ENCODE measurements around the gene AP3D1.

The AP3D1 gene

DNA sequence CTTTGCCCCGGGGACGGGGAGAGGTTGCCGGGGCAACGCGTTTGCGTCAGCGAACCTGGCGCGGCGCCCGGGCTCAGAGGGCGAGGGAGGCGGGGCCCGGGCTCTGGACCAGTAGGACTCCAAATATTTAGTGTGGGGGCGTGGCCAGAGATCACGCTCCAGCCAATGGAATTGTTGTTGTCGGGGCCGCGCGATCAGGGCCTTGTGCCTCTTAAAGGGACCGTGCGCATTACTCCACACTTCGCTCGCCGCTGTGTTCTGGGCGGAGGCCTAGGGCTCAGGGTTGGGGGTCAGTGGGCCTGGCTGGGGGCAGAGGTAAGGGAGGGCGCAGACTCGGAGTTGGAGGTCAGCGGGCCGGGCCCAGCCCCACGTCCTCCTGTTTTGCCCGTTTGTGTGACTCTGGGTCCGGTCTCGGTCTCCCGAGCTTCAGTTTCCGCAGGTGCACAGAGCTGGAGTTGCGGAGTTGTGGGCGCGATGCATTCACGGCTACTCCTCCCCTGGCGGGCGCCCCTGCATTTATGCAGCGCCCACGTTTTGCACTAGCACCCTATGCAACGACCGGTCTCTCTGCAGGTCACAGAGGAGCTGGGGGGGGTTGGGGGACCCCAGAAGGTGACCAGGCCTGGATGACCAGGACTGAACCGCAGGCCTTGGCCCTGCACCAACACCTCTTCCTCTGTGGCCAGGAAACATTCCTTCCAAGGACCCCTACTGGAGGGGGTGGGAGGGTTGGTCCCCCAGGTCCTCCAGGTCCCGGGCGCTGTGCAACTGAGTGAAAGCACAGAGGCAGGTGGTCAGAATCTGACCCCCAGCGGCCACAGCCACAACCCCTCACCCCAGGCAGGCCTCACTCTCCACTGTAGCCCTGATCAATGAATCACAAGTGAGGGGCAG lies 89.6 kb downstream of the AP3D1 start:
- peak; percentile 98 for DNase-seq (ENCODE audit: low read depth)

DNA sequence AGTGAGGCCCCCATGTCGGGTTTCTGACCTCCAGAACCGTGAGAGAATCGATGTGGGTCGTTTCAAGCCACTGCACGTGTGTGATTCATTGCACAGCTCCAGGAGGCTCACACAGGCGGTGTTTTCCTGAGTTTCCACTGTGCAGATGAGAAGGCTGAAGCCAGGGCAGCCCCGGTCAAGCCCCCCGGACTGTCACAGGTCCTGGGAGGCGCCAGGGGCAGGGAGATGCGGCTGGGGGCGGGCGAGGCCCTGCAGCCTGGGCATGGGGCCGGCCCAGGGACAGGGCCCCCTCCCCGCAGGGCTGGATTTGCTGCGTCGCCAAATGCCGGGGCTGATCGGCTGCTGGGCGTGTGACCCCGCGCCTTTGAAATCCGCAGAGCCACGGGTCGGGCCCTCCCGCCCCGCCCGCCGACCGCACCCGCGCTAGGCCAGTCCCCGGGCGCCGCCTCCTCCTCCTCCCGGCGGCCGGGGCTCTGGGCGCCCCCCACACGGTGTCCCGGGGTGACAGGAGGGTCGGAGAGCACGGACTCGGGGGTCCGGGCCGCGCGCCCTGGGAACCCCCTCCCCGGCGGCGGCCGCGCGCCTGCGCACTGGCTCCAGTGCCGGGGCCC lies 90.4 kb downstream of the AP3D1 start:
- DNase-seq (ENCODE audit: low read depth): no peak

DNA sequence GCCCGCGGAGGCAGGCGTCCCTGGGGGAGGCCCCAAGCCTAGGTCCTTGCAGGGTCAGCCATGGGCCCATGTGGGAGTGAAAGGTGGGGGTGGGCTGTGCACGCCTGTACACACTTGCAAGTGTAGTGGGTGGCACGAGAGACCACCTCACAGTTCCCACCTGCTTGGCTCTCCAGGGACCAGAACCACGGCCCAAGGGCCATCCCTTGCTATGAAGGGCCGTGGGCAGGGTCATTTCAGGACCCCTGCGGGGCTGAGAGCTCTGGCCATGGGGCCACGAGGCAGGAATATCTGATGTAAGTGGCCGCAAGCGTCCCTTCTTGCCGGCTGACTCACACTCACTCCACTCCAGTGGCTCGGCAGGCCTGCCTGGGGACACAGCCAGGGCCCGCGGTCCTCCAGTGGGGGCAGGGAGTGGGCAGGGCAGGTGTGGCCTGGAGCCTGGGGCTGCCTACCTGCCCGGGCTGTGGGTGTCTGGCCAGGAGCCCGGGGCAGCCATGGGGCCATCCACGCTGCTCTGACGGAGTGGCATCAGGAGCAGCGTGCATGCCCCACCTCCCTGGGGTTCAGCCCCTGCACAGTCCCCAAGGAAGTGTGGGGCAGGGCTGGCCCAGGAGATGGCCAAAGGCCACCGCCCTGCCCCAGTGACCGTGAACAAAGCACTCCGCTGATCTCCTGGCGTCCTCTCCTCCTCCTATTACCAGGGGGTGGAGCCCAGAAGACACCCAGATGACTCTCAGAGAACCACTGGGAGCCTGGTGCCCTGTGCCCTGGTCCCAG lies 91.8 kb downstream of the AP3D1 start:
- DNase-seq (ENCODE audit: low read depth): no peak

DNA sequence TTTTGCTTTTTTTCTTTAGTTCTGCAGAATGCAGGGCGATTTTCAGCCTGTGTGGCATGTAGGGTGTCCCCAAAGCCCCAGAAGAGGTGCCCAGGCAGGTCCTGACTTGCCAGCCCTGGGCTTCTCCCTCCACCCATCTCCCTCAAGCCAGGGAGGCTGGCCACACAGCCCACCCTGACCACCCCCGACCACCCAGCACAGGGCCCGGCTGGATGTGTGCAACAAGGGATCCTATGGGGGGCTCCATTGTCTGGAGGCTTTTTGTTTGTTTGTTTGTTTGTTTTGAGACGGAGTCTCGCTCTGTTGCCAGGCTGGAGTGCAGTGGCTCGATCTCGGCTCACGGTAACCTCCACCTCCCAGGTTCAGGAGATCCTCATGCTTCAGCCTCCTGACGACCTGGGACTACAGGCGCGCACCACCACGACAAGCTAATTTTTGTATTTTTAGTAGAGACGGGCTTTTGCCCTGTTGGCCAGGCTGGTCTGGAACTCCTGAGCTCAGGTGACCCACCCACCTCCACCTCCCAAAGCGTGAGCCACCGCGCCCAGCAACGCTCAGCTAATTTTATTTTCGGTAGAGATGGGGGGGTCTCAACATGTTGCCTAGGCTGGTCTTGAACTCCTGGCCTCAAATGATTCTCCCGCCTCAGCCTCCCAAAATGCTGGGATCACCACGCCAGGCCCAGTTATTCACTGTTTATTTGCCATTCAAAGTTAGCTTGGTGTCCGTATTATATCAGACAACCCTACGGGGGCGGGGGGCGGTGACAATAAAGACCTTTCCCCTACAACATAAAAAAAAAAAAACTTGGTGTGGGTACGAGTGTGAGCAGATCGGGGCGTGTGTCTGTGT lies 92.6 kb downstream of the AP3D1 start:
- no peak for DNase-seq (ENCODE audit: low read depth)

DNA sequence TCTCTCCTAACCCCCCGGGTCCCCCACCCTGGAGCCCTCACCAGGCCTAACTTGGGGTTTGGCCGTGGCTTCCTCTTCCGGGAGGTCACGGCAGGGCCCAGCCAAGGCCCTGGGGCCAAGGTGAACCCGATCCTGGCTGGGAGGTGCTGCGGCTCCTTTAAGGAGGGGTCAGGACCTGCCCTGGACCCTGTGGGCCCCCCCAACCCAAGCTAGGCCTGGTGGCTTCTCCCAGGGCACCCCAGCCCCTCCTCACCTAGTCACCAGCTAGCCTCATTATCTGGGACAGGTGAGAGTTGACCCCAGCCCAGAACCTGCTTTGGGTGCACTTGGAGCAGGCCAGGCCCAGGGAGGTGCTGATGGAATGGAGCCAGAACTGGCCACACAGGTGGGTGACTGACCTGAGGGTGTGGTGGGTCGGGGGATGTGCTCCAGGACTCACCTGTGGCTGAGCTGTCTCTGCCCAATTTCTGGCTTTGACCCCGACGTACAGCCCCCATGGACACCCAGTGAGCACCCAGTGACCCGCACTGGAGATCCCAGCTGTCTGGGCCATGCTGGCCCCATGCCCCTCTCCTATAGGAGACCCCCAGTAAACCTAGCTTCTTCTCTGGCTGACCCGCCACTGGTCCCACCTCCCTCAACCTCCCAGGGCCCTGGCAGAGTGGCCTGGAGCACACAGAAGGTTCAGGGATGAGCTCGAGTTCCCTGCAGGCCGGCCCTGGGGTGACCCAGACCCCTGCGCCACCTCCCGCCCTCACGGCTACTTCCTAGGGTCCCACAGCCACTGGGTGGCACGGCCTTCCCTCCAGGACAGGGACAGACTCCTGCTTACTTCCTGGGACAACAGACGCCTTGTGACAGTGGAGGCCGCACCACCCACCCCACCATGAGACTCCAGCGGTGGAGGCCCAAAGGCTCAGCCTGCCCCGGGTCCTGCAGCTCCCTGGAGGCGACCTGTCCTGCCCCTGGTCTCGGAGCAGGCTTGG lies 93.6 kb downstream of the AP3D1 start:
- DNase-seq (ENCODE audit: low read depth): no peak

DNA sequence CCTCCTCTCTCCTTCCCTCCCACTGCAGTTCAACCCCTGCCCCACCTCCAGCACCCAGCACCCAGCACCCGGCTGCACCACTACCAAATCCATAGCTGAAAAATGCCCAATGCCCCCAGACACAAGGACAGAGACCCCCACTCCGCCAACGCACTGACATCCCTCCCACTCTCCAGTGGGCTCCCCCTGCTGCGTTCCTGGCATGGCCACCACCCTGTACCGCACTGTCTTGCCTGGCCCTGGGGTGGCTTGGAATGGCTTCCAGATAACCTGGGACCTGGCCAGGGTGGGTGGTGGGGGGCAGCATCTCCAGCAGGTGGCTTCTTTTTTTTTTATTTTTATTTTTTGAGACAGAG lies 94.6 kb downstream of the AP3D1 start:
- no peak for DNase-seq (ENCODE audit: low read depth)

DNA sequence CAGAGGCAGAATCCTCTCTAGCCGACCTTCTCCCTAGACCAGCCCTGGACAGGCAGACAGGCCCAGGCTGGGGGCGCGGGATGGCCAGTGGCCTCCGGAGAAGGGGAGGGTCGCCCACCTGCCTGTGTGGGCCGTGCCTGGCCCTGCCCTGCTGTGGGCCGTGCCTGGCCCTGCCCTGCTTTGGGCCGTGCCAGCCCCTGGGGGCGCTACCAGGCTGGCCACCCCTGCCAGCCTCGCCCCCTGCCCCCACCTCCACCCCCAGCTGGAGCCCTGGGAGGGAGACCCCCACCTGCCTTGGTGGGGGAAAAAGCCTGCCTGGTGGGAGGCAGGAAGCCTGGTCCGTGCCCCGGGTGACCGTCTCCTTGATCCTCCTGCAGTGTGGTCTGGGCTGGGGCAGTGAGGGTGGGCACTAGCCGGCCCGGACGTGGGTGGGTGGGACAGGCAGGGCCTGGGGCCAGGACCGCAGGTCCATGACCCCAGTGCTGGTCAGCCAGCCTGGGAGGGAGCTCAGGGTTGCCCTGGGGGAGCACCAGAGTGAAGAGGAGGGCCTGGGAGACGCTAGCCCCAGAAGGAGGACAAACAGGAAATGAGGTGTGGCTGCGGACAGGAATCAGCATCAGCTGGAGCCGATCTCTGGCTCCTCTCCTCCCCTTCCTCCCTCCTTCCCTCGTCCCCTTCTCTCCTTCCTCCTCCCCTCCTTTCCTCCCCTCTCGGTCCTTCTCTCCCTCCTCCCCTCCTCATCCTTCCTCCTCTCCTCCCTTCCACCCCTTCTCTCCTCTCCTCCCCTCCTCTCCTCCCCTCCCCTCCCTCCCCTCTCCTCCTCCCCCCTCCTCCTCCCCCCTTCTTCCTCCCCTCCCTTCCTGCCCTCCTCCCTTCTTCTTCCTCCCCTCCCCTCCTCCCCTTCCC lies 95.2 kb downstream of the AP3D1 start:
- no peak for DNase-seq (ENCODE audit: low read depth)

DNA sequence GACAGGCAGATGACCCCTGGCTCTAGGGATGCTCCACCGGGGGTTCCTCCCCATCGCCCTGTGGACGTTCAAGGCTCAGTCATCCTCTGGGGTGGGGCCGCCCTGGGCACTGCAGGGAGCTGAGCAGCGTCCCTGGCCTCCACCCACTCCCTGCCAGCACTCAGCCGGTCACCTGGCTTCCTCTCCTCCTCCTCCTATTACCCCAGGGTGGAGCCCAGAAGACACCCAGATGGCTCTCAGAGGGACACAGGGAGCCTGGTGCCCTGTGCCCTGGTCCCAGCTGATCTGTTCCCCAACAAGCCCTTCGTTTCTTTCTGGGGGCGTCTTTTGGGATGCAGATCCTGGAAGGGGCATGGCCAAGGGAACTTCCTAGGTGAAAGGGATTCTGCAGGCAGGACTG lies 96.6 kb downstream of the AP3D1 start:
- no peak for DNase-seq (ENCODE audit: low read depth)

DNA sequence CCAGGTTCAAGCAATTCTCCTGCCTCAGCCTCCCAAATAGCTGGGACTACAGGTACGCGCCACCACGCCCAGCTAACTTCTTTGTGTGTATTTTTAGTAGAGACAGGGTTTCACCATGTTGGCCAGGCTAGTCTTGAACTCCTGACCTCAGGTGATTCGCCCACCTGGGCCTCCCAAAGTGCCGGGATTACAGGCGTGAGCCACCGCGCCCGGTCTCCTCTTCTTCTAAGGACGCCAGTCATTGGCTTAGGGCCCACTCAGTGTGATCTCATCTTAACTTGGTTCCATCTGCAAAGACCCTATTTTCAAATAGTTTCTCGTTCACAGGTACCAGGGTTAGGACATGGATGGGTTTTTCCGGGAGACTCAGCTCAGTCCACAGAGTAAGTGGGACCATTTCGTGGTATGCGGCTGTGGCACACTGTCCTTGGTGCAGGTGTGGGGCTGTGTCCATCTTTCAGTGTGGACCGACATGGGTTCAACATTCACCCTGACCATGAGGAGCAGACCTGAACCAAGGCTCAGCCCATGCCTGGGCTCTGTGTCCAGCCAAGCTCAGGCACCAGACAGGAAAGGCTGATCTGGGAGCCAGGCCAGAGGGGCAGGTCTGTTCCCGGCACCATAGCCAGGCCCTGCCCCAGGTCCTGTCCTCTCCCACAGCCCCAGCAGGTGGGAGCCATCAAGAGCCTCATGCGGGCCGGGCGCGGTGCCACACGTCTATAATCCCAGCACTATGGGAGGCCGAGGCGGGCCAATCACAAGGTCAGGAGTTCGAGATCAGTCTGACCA lies 97.6 kb downstream of the AP3D1 start:
- no peak for DNase-seq (ENCODE audit: low read depth)

DNA sequence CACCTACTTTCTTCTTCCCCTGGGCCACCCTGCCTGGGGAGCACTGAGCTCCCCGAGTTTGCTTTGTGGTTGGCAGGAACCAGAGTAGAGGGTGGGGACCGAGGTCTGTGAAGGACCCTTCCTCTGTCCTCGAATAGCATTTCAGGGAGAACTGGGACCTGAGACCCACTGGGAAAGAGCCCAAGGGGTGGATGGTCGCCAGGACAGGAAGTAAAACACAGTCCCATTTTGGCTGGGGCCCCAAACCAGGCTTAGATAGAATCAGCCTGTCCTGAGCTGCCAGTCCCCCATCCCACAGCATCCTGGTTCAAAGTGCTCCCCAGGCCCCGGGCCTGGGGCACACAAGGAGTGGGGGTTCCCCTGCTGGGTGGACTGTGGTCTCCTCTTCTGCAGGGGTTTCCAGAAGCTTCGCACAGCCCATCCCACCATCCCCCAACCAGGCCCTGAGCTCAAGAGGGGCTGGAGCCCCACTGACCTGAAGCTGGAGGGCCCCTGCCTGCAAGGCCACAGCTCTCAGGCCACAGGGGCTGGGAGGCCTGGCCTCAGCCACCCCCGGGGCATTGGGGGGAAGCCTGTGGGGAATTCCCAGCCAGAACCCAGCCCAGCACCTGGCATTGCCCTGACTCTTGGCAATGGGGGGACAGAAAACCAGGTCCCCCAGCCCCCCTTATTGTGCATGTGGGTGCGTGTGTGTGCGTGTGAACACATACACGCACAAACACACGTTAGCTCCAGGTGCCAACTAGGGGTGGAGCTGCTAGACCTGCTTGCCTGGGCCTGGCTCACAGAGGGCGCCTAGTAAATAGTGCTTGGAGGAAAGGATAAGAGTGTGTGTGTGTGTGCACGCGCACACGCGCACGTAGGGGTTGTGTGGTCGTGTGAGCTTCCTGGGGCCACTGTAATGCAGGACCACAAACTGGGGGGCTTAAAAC lies 99.3 kb downstream of the AP3D1 start:
- no peak for DNase-seq (ENCODE audit: low read depth)

DNA sequence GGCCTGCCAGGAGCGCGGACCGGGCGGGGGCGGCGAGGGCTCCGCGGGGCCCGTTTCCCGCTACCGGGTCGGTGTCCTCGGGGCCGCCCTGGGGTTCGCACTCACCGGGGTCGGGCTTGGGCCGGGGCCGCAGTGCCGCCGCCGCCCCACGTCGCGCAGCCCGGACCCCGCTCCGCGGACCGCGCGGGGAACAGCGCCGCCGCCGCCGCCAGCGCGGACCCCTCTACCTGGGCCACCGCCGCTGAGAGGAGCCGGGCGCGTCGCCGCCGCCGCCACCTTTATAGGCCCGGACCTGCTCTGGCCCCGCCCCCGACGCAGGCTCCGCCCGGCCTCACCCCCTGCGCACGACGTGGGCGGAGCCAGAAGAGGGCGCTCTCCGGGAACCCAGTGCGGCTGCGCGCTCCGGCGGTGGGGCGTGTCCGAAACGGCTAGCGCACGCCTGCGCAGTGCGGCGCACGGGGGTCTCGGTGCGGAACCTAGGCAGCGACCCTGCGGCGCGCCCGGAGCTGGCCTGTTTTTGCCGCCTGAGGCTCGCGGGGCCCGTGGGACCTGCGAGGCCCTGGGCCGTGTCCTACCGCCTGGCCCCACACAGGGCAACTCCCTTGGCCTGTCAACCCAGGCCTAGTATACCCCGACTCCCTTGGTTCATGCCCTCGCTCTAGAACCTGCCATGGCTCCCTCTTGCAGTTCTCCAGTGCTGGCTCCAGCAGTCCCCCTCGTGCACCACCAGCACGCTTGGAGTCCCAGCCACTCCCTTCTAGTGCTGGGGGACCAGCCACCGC lies 100.2 kb downstream of the AP3D1 start, which contains the start of gene MKNK2:
TSS of gene MKNK2 (minus strand) at position 254 of the 782 bp plus-strand sequence. CDS start 393 bp downstream, outside the sequence.
- peak; percentile 88 for DNase-seq (ENCODE audit: low read depth)
